GM10248 (cell line): Measurements from ENCODE around the gene GIPC2.

Experiments
- CTCF ChIA-PET: fragments of 300-600 bp; sonication (Branson Sonifier 250); formaldehyde crosslinking; extraction: SDS; loops from one replicate; lab custom pipeline; 2021; ENCODE audit warnings: antibody characterized with exemption; lab: Yijun Ruan, JAX
- POLR2A ChIA-PET: fragments of 350-650 bp; sonication (Branson Sonifier 250); formaldehyde crosslinking; extraction: SDS; loops from one replicate; lab custom pipeline; 2020; ENCODE audit warnings: antibody characterized with exemption; lab: Yijun Ruan, JAX
- DNase-seq: peaks from one replicate; pipeline ENCODE4 v3.0.0; 2012; ENCODE audit errors: extremely low spot score
- TF ChIP-seq, protein P1 (sequence below): IDR thresholded peaks from 2 replicates; pipeline ENCODE4 v1.5.1; 2012; ENCODE audit warnings: mild to moderate bottlenecking, low read depth; ENCODE audit errors: extremely low read depth, missing control alignments, control extremely low read depth

Gene GIPC2

GRCh38 chr1:78070210-78070609 is 24.4 kb downstream of the GIPC2 start:
- no peak for DNase-seq
- ChIA-PET CTCF (no interaction called here), POLR2A (no interaction called here)
- TF ChIP-seq, protein P1, sequence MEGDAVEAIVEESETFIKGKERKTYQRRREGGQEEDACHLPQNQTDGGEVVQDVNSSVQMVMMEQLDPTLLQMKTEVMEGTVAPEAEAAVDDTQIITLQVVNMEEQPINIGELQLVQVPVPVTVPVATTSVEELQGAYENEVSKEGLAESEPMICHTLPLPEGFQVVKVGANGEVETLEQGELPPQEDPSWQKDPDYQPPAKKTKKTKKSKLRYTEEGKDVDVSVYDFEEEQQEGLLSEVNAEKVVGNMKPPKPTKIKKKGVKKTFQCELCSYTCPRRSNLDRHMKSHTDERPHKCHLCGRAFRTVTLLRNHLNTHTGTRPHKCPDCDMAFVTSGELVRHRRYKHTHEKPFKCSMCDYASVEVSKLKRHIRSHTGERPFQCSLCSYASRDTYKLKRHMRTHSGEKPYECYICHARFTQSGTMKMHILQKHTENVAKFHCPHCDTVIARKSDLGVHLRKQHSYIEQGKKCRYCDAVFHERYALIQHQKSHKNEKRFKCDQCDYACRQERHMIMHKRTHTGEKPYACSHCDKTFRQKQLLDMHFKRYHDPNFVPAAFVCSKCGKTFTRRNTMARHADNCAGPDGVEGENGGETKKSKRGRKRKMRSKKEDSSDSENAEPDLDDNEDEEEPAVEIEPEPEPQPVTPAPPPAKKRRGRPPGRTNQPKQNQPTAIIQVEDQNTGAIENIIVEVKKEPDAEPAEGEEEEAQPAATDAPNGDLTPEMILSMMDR: no peak

DNA sequence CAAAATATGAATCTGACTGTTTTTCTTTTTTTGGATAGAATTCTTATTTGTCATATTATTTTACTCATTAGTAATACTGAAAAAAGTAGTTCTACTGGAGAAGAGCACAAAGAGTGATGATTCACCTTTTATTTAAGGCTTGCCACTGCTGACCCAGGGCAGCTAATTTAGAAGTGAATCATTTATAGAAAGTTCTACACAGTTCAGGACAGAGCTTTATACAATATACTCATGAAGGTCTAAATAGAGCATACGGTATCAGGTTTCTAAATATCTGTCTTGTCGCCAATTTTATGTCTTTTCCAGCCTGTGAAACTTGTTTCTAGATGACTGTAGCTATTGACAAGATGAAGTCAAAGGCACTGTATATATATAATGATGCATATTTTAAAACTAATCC is 25.0 kb downstream of the GIPC2 start:
- CTCF ChIA-PET: no interaction called here
- TF ChIP-seq, protein P1: no peak
- POLR2A ChIA-PET: no interaction called here
- DNase-seq: no peak

DNA sequence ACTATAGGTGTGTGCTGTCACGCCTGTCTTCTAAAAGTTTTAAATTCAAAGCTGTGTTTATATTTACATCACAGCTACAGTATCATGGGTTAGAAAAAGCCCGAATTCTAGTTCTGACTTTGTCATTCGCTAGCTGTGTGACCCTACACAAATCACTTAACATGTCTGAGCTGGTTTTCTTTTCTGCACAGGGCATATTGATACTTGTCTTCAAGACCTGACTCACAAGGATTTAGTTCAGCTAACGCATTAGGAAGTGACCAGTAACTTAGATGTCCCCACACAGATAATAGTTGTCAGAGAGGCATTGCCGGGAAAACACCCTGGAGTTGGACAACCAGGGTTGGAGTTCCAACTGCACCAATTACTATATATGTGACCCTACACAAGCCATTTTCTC is 25.9 kb downstream of the GIPC2 start:
- TF ChIP-seq, protein P1: no peak
- no peak for DNase-seq
- ChIA-PET POLR2A (no interaction called here), CTCF (interaction anchor here (1.3 kb wide), 1 partner anchor 10 kb away, joined by 5 read pairs; no protein-coding TSS in a partner anchor)

- DNase-seq: no peak
- TF ChIP-seq, protein P1: no peak
- ChIA-PET CTCF (interaction anchor here (1.3 kb wide), 1 partner anchor 10 kb away, joined by 5 read pairs; no protein-coding TSS in a partner anchor), POLR2A (interaction anchor here (0.7 kb wide), 2 partner anchors 72 to 567 kb away, joined by 3 to 5 read pairs; no protein-coding TSS in a partner anchor)
Observed at GRCh38 chr1:78072216-78072615, 26.4 kb downstream of the GIPC2 start.

DNA sequence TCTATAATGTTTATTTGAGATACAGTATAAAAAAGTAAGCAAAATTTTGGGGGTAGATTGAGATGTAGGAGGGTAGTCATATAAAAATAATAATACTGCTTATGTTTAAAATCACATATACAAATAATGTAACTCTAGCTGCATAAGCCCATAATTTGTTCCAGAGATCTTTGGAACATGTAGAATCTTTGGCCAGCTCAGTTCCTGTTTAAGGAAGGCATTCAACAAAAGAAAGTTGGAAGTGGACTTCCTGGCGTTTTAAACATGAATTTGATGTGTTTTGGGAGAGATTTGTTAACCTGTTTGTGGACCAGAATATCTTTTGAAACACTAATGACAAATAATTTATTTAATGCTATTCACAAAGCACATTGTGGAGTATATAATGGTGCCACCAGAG is 27.7 kb downstream of the GIPC2 start:
- CTCF ChIA-PET: no interaction called here
- DNase-seq: no peak
- TF ChIP-seq, protein P1: no peak
- POLR2A ChIA-PET: no interaction called here

DNA sequence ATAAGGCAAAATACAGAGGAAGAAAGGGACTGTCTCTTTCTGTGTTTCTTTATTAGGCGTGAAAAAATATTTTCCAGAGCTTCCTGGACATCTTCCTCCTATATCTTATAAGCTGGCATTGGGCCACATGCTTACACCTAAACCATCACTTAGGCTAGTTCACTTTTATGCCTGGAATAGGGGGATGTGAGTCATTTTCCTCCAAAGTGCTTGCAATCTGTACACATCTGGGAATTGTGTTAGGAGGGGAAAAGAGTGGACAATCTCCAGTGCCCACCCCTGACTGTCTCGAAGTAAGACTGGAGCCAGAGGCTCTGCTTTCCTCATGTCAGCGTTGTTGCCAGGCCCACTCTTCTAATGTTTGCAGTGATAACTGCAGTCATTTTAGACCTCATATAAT is 29.9 kb downstream of the GIPC2 start:
- TF ChIP-seq, protein P1: no peak
- no peak for DNase-seq
- POLR2A ChIA-PET: no interaction called here
- CTCF ChIA-PET: interaction anchor here (1.4 kb wide), 1 partner anchor 37 kb away, joined by 5 read pairs; no protein-coding TSS in a partner anchor

DNA sequence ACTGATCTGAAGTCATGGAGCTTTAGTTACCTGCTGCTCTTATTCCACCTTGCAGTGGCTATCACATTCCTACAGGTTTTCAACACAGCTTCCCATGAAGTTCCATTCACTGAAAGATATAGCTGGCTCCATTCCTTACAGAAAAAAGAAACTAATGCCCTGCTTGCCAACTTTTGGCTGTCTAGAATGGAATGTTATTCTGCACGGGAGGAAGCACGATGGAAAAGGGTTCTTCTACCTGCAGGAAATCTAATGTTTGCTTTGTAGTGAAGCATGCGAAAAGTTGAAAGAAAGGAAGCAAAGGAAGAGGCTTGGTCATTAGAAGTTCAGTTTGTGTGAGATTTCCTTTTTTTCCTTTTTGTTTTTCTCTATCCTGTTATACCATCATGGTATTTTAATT is 32.6 kb downstream of the GIPC2 start:
- ChIA-PET CTCF (interaction anchor here (0.9 to 1.4 kb wide), 2 partner anchors 28 to 35 kb away, joined by 3 read pairs; no protein-coding TSS in a partner anchor), POLR2A (no interaction called here)
- TF ChIP-seq, protein P1: no peak
- no peak for DNase-seq
